ENCODE results near the gene GPR156.

GPR156 gene

DNA sequence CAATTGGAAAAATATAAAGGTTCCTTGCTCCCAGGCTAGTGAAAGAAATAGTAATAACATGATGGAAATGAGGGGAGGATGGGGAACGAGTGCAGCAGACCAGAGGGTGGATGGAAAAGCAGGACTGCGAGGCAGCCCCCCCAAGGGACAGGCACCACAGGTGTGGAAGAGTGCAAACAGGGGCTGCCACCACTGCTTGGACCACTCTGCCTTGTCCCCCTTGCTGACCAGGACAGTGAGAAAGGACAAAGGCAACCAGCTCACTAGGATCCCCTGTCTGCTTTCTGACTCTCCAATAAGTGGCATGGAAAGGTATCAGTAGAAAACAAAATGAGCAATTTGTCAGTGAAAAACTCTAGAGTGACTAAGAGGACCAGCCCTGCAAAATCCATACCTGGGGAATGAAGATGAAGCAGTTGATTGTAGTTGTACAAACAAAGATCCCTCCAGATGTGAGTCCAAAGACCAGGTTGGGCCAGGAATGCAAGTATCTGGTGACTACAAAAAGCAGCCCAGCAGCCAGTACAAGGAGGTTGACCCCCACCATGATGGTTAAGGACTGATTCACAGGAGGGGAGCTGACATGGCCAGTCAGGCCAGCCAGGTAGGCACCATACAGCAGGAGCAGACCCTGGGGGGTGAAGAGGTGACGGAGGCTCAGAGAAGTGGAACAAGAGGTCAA, 104.2 kb downstream of the GPR156 start:
- H3K4me2 ChIP-seq, result no peak overlapping the region
- H3K4me3 ChIP-seq, result no peak overlapping the region
- no peaks in the 10 kb centered on the region for H3K4me1 ChIP-seq
- no peak overlapping the region for H3K9ac ChIP-seq
- no peak for TF ChIP-seq Cebpa-rat (IDR thresholded peaks at IDR 0.05)
- H3K9me3 ChIP-seq, result no peaks in the 10 kb centered on the region
- no peaks in the 10 kb centered on the region for H4K20me1 ChIP-seq
- H3K36me3 ChIP-seq, result no peaks in the 10 kb centered on the region
- no peaks in the 10 kb centered on the region for H3K27me3 ChIP-seq
- H3K27ac ChIP-seq, result no peak overlapping the region

DNA sequence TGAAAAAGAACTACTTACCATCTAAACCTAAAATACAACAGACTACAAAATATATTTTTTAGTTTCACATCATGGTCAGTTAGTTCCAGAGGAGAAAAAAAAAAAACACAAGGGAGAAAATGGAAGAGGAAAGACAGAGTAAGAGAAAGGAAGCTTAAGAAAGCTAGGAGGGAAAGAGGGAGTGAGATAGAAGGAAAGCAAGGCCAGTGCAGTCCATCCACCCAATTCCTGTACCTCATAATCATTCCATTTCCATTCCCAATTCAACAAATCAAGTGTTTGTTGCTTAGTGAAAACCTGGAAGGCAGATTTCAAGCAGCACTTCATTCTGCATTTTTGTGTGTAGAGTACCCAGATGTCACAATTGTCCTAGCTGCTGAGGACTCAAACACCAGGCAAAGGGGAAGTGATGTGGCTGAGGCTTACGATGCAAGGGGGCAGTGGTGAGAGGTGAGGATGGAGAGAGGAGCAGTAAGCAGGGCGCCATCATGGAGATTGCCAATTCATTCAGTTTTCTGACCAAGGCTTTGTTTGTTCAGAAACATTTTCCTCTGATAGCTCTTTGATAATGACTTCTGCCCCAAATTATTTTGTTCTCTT, 107.2 kb downstream of the GPR156 start:
- Histone ChIP-seq H3K4me3 (no peak overlapping the region), H3K4me2 (no peak overlapping the region), H3K36me3 (no peaks in the 10 kb centered on the region), H3K4me1 (no peaks in the 10 kb centered on the region), H3K9me3 (no peaks in the 10 kb centered on the region), H3K9ac (no peak overlapping the region), H3K27me3 (no peaks in the 10 kb centered on the region), H4K20me1 (no peaks in the 10 kb centered on the region), H3K27ac (no peak overlapping the region)
- TF ChIP-seq Cebpa-rat (IDR thresholded peaks at IDR 0.05), result no peak

DNA sequence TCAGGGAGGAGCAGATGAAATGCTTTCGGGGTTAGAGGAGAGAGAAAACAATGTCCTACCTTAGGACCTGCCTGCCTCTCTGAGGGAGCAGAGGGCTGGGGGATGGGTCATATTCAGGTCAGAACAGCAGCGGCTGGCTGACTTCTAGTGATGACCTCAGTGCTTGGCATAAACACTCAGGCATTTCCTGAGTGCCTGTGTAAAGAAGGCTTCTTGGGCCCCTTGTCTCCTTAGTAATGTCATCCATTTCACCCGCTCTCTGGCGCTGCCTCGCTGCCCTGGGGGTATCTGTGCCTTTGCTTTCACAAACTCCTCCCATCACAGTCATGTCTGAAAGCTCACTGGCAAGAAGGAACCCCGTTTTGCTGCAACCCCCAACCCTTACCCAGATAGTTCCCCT, 107.9 kb downstream of the GPR156 start:
- Histone ChIP-seq H3K9me3 (no peaks in the 10 kb centered on the region), H3K9ac (no peak overlapping the region), H3K36me3 (no peaks in the 10 kb centered on the region), H3K27ac (no peak overlapping the region), H3K27me3 (no peaks in the 10 kb centered on the region), H3K4me2 (no peak overlapping the region), H3K4me1 (peaks cover 4% of the 10 kb centered on the region), H4K20me1 (no peaks in the 10 kb centered on the region), H3K4me3 (no peak overlapping the region)
- TF ChIP-seq Cebpa-rat (IDR thresholded peaks at IDR 0.05), result no peak

DNA sequence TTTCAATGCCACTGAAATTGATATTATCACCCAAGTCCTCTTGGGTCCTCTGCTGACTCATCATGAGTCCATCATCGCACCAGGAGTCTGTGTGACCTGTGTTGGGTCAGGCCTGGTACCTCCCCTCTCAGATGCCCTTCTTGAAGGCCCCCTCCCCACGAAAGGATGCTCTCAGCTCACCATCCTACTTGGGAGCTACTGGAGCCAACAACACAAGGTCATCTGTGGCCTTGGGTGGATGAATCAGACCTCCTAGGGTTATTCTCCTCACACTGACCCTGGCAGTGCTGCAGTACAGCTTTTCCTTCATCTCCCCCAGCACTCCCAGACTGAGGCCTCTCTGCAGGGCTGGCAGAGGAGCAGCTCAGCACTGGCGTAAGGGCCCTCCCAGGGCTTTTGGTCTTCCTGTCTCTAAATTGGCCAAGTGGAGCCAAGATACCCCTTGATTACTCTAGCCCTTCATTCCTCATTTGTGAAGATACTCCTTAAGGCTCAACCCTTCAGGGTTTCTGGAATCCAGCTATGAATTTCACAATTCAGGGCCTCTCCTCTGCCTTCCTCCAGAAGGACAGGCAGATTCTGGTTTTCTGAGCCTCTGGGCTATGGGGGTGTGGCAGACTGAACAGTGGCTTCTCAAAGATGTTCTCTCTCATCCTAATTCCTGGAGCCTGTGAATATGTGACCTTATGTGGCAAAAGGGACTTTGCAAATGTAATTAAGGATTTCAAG, 110.0 kb downstream of the GPR156 start:
- Histone ChIP-seq H3K9me3 (no peaks in the 10 kb centered on the region), H3K4me1 (peaks cover 21% of the 10 kb centered on the region), H4K20me1 (no peaks in the 10 kb centered on the region), H3K27ac (no peak overlapping the region), H3K9ac (no peak overlapping the region), H3K4me3 (no peak overlapping the region), H3K4me2 (no peak overlapping the region), H3K36me3 (no peaks in the 10 kb centered on the region), H3K27me3 (no peaks in the 10 kb centered on the region)
- no peak for TF ChIP-seq Cebpa-rat (IDR thresholded peaks at IDR 0.05)

DNA sequence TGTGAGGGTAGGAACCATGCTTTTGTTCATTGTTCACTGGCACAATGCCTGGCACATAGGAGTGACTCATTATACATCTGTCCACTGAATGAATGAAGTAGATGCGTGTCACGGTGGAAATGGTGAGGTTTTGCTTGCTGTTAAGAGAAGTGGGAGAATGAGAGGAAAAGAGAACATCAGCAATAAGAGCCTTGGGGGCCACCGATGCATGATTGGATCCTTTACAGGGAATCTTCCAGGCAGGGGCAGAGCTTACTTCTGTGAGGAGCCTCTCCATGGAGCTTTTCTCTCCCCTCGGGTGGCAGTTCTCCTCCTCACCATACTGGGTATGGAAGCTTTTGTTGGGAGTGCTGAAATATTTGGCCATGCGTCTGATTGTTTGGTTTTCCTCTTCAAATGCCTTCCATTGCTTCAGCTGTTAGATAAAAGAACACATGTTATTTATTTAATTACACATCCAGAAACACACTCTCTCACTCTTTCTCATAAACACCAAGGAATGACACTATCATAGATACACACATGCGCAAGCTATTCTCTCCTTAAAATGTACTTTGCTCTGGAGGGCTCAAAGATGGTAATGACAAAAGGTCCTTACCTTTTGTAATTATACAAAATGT, 111.9 kb downstream of the GPR156 start:
- Histone ChIP-seq H3K4me2 (no peak overlapping the region), H3K9ac (no peak overlapping the region), H3K9me3 (no peaks in the 10 kb centered on the region), H3K4me1 (peaks cover 21% of the 10 kb centered on the region), H3K36me3 (no peaks in the 10 kb centered on the region), H4K20me1 (no peaks in the 10 kb centered on the region), H3K27ac (no peak overlapping the region), H3K27me3 (no peaks in the 10 kb centered on the region), H3K4me3 (no peak overlapping the region)
- no peak for TF ChIP-seq Cebpa-rat (IDR thresholded peaks at IDR 0.05)

DNA sequence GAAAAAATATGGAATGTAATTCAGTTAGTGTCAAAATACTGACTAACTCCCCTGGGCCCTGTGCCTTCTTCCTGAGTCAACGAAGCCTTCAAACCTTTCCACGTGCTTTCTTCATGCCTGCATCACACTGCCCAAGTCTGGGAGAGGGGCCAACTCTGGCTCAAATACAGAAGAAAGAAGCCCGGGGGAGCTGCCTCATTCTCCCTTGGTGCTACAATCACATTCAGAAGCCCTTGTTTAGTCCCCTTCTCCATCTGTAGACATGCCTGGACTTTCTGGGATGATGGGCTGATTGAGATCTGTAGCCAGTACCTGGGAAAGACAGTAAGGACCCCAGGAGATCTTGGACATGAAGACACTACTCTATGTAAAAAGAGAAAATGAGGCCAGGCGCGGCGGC, 113.0 kb downstream of the GPR156 start:
- peak overlapping the region; percentile 51 for H3K4me2 ChIP-seq
- no peak overlapping the region for H3K9ac ChIP-seq
- peaks cover 21% of the 10 kb centered on the region for H3K4me1 ChIP-seq
- H3K27me3 ChIP-seq, result no peaks in the 10 kb centered on the region
- no peaks in the 10 kb centered on the region for H3K36me3 ChIP-seq
- H4K20me1 ChIP-seq, result no peaks in the 10 kb centered on the region
- H3K9me3 ChIP-seq, result no peaks in the 10 kb centered on the region
- H3K27ac ChIP-seq, result no peak overlapping the region
- no peak for TF ChIP-seq Cebpa-rat (IDR thresholded peaks at IDR 0.05)
- H3K4me3 ChIP-seq, result no peak overlapping the region

DNA sequence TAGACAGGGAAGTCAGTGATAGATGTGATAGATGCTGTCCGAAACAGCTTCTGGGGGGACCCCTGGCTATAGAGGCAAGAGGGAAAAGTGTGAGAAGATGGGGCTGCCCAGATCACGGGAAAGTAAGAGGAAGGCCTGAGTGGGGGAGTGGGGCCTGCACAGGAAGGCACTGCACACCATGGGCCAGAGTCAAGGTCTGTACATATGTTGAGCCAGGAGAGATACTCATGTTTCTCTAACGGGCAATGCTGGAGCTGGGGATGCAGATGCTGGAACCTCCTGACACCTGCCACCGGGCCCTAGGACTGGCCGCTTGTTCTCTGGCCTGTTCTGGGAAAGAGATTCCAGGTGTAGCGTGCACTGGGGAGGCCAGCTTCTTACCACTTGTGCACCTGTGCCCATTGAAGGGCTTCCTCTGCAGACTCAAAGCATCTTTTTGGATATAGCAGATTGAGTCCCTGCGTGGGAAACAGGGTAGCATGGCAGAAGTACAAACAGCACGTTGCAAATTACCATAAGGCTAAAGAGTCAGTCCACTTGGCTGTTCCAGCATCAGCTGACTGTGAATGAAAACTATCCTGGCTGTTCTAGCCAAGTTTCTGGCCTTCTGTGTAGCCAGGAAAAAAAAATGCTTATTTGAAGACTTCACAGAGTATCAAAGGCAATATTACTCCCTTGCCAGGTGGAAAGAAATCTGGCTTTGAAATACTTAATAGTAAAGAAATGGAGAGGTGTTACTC, 113.7 kb downstream of the GPR156 start:
- peaks cover 21% of the 10 kb centered on the region for H3K4me1 ChIP-seq
- no peak overlapping the region for H3K27ac ChIP-seq
- H3K4me2 ChIP-seq, result peak overlapping the region; percentile 51
- no peaks in the 10 kb centered on the region for H3K27me3 ChIP-seq
- no peaks in the 10 kb centered on the region for H4K20me1 ChIP-seq
- no peak for TF ChIP-seq Cebpa-rat (IDR thresholded peaks at IDR 0.05)
- no peak overlapping the region for H3K9ac ChIP-seq
- no peak overlapping the region for H3K4me3 ChIP-seq
- no peaks in the 10 kb centered on the region for H3K9me3 ChIP-seq
- no peaks in the 10 kb centered on the region for H3K36me3 ChIP-seq

DNA sequence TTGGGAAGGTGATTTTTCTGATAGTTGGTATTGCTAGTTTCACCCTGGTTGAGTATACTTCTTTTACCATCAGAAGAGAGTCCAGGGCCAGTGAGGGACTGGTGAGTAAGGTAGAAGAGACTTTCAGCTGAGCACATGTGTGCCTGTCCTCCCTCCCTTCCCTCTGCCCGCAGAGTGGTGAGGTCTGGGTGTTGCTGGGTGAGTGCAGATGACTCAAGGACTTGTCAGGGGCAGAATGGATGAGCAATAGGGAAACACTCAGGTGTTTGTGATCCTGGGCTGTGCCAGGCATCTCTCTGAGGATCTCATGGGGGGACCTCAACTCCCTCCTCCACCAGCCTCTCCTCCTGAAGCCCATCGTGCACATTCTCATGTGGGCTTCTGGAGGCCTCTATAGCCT, 114.8 kb downstream of the GPR156 start:
- Histone ChIP-seq H3K36me3 (no peaks in the 10 kb centered on the region), H3K27me3 (no peaks in the 10 kb centered on the region), H3K4me1 (peaks cover 25% of the 10 kb centered on the region), H4K20me1 (no peaks in the 10 kb centered on the region), H3K27ac (no peak overlapping the region), H3K9me3 (no peaks in the 10 kb centered on the region), H3K4me2 (no peak overlapping the region), H3K9ac (no peak overlapping the region), H3K4me3 (no peak overlapping the region)
- no peak for TF ChIP-seq Cebpa-rat (IDR thresholded peaks at IDR 0.05)

DNA sequence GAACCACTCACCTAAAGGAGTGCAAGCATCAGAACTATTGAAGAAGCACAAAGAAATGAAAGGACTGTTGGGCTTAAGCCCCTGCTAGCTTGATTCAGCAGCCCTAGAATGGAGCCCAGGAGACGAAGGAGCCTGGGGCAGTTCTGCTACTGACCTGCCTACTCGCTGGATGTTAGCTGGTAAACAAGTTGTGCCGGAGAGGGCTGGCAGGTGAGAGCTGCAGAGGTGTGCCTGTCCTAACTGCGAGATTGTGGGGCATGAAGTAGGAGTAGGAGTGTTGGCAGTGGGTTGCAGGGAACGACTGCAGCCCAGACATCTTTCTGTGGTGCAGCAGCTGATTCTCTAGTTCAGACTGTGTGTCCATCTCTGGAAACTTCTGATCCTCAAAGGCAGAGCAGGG, 115.6 kb downstream of the GPR156 start:
- no peaks in the 10 kb centered on the region for H3K27me3 ChIP-seq
- no peaks in the 10 kb centered on the region for H4K20me1 ChIP-seq
- peaks cover 26% of the 10 kb centered on the region for H3K4me1 ChIP-seq
- H3K4me2 ChIP-seq, result no peak overlapping the region
- no peaks in the 10 kb centered on the region for H3K36me3 ChIP-seq
- H3K9ac ChIP-seq, result no peak overlapping the region
- H3K4me3 ChIP-seq, result no peak overlapping the region
- H3K27ac ChIP-seq, result no peak overlapping the region
- TF ChIP-seq Cebpa-rat (IDR thresholded peaks at IDR 0.05), result no peak
- H3K9me3 ChIP-seq, result no peaks in the 10 kb centered on the region

Data from BLaER1 (cell line).